Measurements from ENCODE around the gene RAMACL. TPM values are rescaled to one million over a fixed set of nuclear protein-coding genes. Genes with fewer than 3 reads are reported as not detected.

RAMACL gene
- total and polyA plus RNA-seq, 2 of the 13 experiments (the other 11 are each of a cell fraction or from before 2014, with no cell fraction given), result 0.09 to 0.29 TPM

DNA sequence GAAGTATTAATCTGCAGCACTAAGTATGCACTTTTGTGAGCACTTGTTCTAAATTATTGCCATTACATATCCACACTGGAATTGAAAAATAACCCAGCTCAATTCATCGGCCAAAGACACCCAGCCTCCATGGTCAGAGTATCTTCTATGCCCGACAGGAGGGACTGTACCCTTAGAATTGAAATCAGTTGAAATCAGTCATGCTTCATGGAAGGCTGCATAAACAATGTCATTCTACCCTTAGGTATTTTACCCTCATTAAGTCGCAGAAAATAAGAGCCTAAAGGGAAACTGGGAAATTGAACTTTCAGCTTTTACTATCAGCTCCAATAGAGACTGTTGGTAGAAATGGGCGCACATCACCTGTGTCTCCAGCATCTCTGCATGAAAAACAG, 2.9 kb upstream of the RAMACL start (continued):
- TF ChIP-seq SETDB1 (CRISPR knock-in tag; IDR thresholded peaks at IDR 0.05; ENCODE audit: borderline replicate concordance), result no peak
- TF ChIP-seq CENPT (CRISPR knock-in tag; IDR thresholded peaks at IDR 0.05; ENCODE audit: low read depth), result no peak
- no peak for TF ChIP-seq ZNF552 (CRISPR knock-in tag; IDR thresholded peaks at IDR 0.05; ENCODE audit: borderline replicate concordance)
- TF ChIP-seq, protein P1, sequence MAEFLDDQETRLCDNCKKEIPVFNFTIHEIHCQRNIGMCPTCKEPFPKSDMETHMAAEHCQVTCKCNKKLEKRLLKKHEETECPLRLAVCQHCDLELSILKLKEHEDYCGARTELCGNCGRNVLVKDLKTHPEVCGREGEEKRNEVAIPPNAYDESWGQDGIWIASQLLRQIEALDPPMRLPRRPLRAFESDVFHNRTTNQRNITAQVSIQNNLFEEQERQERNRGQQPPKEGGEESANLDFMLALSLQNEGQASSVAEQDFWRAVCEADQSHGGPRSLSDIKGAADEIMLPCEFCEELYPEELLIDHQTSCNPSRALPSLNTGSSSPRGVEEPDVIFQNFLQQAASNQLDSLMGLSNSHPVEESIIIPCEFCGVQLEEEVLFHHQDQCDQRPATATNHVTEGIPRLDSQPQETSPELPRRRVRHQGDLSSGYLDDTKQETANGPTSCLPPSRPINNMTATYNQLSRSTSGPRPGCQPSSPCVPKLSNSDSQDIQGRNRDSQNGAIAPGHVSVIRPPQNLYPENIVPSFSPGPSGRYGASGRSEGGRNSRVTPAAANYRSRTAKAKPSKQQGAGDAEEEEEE (CRISPR knock-in tag; IDR thresholded peaks at IDR 0.05; ENCODE audit: borderline replicate concordance), result no peak

DNA sequence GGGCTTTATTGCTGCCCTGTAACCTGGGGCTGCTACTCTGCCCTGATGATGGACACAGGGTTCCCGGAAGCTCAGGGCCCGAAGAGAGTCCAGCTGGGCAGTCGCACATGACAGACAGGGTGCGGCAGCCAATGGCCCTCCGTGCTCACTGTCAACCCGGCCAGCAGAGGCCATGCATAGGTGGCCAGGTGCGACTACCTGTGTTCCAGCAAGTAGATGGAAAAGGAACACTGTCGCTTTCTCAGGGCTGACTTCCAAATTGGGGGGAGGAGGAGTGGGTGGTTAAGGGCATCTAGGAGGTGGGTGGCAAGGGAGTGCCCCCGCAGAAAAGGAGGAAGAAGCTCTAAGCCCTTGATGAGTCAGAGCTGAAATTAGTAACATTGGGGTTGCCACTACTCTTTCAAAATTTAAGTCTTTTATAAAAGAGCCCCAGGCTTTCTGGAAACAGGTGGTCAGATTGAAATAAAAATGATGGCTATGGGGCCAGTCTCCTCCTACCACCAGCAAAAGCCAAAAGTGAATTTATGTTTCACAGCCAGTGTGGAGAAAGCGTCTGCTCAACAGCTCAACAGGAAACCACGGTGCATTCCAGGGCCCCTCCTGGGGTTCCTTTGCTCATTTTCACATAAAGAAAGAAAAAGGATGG, 2.3 kb upstream of the RAMACL start:
- Histone ChIP-seq H3K36me3 (replicated peaks in 1 of 2; ENCODE audit: control insufficient read depth in 1 of 2, insufficient read depth in 2 of 2, low read length in 2 of 2) (no peaks in the 10 kb centered on the region), H3K4me3 (replicated peaks in 1 of 3; ENCODE audit: insufficient read depth in 1 of 3, low read depth in 2 of 3, low read length in 3 of 3) (no peak overlapping the region), H3K9me3 (ENCODE audit: low read length) (no peaks in the 10 kb centered on the region), H3K9ac (ENCODE audit: insufficient read depth, low read depth, low read length) (no peak overlapping the region), H3K4me1 (ENCODE audit: insufficient read depth, low read length) (no peaks in the 10 kb centered on the region), H3K27ac (ENCODE audit: extremely low read length, insufficient read depth, low read length) (no peak overlapping the region), H3K79me2 (ENCODE audit: insufficient read depth, low read length) (no peaks in the 10 kb centered on the region), H4K20me1 (ENCODE audit: insufficient read depth, low read length) (no peaks in the 10 kb centered on the region), H2AFZ (ENCODE audit: low read length) (no peak overlapping the region), H3K27me3 (ENCODE audit: control insufficient read depth in 1 of 2, insufficient read depth in 2 of 2, low read length in 2 of 2) (peaks cover 7 to 54% of the 10 kb centered on the region in 2 experiments; a peak in 4 of 5 replicates), H3K4me2 (ENCODE audit: low read depth, low read length) (no peak overlapping the region)
- DNase-seq (ENCODE audit: low spot score) (no peak), ATAC-seq (no peak), FAIRE-seq (no peak)
- POLR2A ChIA-PET, result no interaction called here
- intact Hi-C loops (cut with micrococcal nuclease; ENCODE audit: unreplicated experiment), result no loop called here
- BruUV-seq (replicated peaks), result no TSS peak
- peak; percentile 14; the same call in 1 of the 2 replicates for TF ChIP-seq GABPB1 (CRISPR knock-in tag; IDR thresholded peaks at IDR 0.05)
- no peak for TF ChIP-seq RFXAP (CRISPR knock-in tag; IDR thresholded peaks at IDR 0.05; ENCODE audit: borderline replicate concordance)
- in situ Hi-C loops (cut with HindIII; ENCODE audit: extremely low pct_ligation_motif_present, low pct_unique_long_range_greater_than_20kb), result no loop called here
- 11% methylated on average over 10 of the region's 11 CpGs for WGBS (ENCODE audit: low lambda C conversion rate)
- CTCF ChIA-PET (ENCODE audit: low intra/inter-chr PET ratio, low total read pairs), result no interaction called here

All from HepG2 (cell line).